ENCODE results near the gene ACLY. TPM values are rescaled to one million over a fixed set of nuclear protein-coding genes. Genes with fewer than 3 reads are reported as not detected.

Gene ACLY
- total and polyA plus RNA-seq, 2 of the 13 experiments (the other 11 are each of a cell fraction or from before 2014, with no cell fraction given): 111 to 218 TPM

DNA sequence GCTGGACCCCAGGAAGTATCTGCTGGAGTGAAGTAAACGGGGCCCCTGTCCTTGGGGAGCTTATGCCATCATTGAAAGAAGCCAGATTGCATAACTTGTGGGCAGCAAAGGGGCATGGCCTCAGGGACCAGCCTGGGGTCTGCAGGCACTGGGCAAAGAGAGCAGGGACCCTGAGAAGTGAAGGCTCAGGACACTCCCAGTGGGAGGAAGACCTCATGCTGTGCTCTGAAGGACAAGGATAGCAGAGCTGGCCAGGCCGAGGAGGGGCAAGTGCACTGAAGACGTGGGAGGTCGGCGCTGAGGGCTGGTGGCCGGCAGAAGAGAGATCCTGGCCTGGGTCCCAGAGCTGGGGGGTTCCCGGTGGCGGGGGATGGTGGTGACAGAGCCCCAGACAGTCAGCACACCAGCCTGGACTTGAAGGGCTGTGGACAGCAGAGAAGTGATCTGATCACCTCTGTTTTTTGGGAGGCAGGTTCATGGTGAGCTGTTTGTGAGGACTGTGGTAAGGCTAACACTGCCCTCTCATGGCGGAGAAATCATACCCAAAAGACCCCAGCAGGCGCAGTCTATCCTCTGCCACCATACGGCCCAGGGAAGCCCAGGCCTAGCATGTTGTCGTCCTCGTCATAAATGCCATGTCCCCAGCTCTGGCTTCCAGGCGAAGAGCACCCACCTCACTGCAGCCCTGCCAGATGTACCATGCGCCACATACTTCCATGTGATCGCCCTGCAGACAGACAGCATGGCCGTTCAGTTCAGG is 40.8 kb upstream of the ACLY start (continued):
- TF ChIP-seq, protein P1, sequence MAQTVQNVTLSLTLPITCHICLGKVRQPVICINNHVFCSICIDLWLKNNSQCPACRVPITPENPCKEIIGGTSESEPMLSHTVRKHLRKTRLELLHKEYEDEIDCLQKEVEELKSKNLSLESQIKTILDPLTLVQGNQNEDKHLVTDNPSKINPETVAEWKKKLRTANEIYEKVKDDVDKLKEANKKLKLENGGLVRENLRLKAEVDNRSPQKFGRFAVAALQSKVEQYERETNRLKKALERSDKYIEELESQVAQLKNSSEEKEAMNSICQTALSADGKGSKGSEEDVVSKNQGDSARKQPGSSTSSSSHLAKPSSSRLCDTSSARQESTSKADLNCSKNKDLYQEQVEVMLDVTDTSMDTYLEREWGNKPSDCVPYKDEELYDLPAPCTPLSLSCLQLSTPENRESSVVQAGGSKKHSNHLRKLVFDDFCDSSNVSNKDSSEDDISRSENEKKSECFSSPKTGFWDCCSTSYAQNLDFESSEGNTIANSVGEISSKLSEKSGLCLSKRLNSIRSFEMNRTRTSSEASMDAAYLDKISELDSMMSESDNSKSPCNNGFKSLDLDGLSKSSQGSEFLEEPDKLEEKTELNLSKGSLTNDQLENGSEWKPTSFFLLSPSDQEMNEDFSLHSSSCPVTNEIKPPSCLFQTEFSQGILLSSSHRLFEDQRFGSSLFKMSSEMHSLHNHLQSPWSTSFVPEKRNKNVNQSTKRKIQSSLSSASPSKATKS (CRISPR knock-in tag; IDR thresholded peaks at IDR 0.05): no peak
- TF ChIP-seq ZNF121 (CRISPR knock-in tag; IDR thresholded peaks at IDR 0.05): no peak
- TF ChIP-seq, protein P2, sequence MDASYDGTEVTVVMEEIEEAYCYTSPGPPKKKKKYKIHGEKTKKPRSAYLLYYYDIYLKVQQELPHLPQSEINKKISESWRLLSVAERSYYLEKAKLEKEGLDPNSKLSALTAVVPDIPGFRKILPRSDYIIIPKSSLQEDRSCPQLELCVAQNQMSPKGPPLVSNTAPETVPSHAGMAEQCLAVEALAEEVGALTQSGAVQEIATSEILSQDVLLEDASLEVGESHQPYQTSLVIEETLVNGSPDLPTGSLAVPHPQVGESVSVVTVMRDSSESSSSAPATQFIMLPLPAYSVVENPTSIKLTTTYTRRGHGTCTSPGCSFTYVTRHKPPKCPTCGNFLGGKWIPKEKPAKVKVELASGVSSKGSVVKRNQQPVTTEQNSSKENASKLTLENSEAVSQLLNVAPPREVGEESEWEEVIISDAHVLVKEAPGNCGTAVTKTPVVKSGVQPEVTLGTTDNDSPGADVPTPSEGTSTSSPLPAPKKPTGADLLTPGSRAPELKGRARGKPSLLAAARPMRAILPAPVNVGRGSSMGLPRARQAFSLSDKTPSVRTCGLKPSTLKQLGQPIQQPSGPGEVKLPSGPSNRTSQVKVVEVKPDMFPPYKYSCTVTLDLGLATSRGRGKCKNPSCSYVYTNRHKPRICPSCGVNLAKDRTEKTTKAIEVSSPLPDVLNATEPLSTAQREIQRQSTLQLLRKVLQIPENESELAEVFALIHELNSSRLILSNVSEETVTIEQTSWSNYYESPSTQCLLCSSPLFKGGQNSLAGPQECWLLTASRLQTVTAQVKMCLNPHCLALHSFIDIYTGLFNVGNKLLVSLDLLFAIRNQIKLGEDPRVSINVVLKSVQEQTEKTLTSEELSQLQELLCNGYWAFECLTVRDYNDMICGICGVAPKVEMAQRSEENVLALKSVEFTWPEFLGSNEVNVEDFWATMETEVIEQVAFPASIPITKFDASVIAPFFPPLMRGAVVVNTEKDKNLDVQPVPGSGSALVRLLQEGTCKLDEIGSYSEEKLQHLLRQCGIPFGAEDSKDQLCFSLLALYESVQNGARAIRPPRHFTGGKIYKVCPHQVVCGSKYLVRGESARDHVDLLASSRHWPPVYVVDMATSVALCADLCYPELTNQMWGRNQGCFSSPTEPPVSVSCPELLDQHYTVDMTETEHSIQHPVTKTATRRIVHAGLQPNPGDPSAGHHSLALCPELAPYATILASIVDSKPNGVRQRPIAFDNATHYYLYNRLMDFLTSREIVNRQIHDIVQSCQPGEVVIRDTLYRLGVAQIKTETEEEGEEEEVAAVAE (CRISPR knock-in tag; IDR thresholded peaks at IDR 0.05; ENCODE audit: borderline replicate concordance): peak; percentile 27; the same call in 1 of the 2 replicates
- no peak for TF ChIP-seq ZNF367 (CRISPR knock-in tag; IDR thresholded peaks at IDR 0.05; ENCODE audit: borderline replicate concordance)
- no peak for TF ChIP-seq ZNF572 (CRISPR knock-in tag; IDR thresholded peaks at IDR 0.05)
- peak; percentile 38; the same call in 1 of the 2 replicates for TF ChIP-seq ZNF331 (CRISPR knock-in tag; IDR thresholded peaks at IDR 0.05)
- no peak for TF ChIP-seq YEATS4 (CRISPR knock-in tag; IDR thresholded peaks at IDR 0.05; ENCODE audit: borderline replicate concordance)
- no peak for TF ChIP-seq CENPT (CRISPR knock-in tag; IDR thresholded peaks at IDR 0.05; ENCODE audit: low read depth)
- 0 out of 2 replicates have a peak, but pooled peaks have one; percentile 41 for TF ChIP-seq TMF1 (CRISPR knock-in tag; IDR thresholded peaks at IDR 0.05; ENCODE audit: low read depth)
- TF ChIP-seq POGZ (CRISPR knock-in tag; IDR thresholded peaks at IDR 0.05): no peak
- TF ChIP-seq ZNF678 (CRISPR knock-in tag; IDR thresholded peaks at IDR 0.05): no peak
- peak; percentile 70 for TF ChIP-seq POLR2G (IDR thresholded peaks at IDR 0.05; ENCODE audit: low read depth, low read length)
- TF ChIP-seq U2AF2 (IDR thresholded peaks at IDR 0.05; ENCODE audit: low read depth, low read length): no peak
- TF ChIP-seq PHB2 (IDR thresholded peaks at IDR 0.05; ENCODE audit: partially characterized antibody): no peak
- TF ChIP-seq ZNF577 (CRISPR knock-in tag; IDR thresholded peaks at IDR 0.05; ENCODE audit: borderline replicate concordance, low read depth): no peak

Data from HepG2 (cell line).